NB4 (cell line): ENCODE results near the gene PLCB3.

ENCODE experiments used
- CTCF ChIP-seq: IDR thresholded peaks from one replicate; pipeline ENCODE4 v1.5.1; 2012; ENCODE audit warnings: low read depth, low read length
- MAX ChIP-seq: IDR thresholded peaks from 2 replicates; pipeline ENCODE4 v1.6.1; 2011; ENCODE audit warnings: low read depth, low read length
- MYC ChIP-seq: IDR thresholded peaks from 2 replicates; pipeline ENCODE4 v1.6.1; 2011; ENCODE audit warnings: low read depth, low read length
- POLR2A ChIP-seq: IDR thresholded peaks from 2 replicates; pipeline ENCODE4 v1.6.1; 2011; ENCODE audit warnings: mild to moderate bottlenecking; ENCODE audit not compliant: insufficient read length; ENCODE audit errors: extremely low read depth

- TF ChIP-seq CTCF = no peak
- no peak for TF ChIP-seq MAX
- TF ChIP-seq POLR2A = no peak
- no peak for TF ChIP-seq MYC
Observed at GRCh38 chr11:64224891-64225607, 26.3 kb upstream of the PLCB3 start.
